DOHH2 (cell line): ENCODE measurements around the gene HIGD2A.

ENCODE experiments used
- CTCF ChIP-seq: fragments of 200-600 bp; sonication (generic); IDR thresholded peaks from one replicate; pipeline ENCODE4 v1.5.1; 2014; ENCODE audit warnings: antibody characterized with exemption, mild to moderate bottlenecking, low read depth, low read length; ENCODE audit not compliant: poor library complexity, severe bottlenecking
- EZH2phosphoT487 ChIP-seq: fragments of 200-600 bp; sonication (generic); IDR thresholded peaks from 2 replicates; pipeline ENCODE4 v1.6.1; 2017; ENCODE audit warnings: borderline replicate concordance, mild to moderate bottlenecking, antibody characterized with exemption, low read length, moderate library complexity, mixed read lengths

- TF ChIP-seq CTCF (no peak), EZH2phosphoT487 (no peak)
These were observed 36.6 kb downstream of the HIGD2A start for GRCh38 chr5:176425138-176425537.
